ENCODE data around the gene CLCNKB. TPM values are rescaled to one million over a fixed set of nuclear protein-coding genes. Genes with fewer than 3 reads are reported as not detected.
A peak's percentile ranks its signal among the peaks of the same experiment; 100 is the strongest.
"Not testable (repeated sequence)": the region's sequence is repeated elsewhere in the genome, so short reads cannot be mapped to it uniquely, and the experiment has no call there.

Gene CLCNKB
- total RNA-seq, 1 experiment from 2014 or later, result not detected

- H3K4me3 ChIP-seq, result no peak overlapping the region
- H3K4me1 ChIP-seq, result no peaks in the 10 kb centered on the region
- H3K9me3 ChIP-seq (replicated peaks), result no peaks in the 10 kb centered on the region
- H3K27ac ChIP-seq, result no peak overlapping the region
- H3K27me3 ChIP-seq, result peaks cover 7% of the 10 kb centered on the region; the same call in 1 of the 2 replicates
- DNase-seq, result peak; percentile 90 to 95
- H3K36me3 ChIP-seq, result no peaks in the 10 kb centered on the region
These were observed 12.3 kb downstream of the CLCNKB start for GRCh38 chr1:16055613-16056520.

GRCh38 chr1:16056521-16056912, 12.9 kb downstream of the CLCNKB start:
- H3K36me3 ChIP-seq; H3K4me3 ChIP-seq; H3K9me3 ChIP-seq (replicated peaks); H3K4me1 ChIP-seq; DNase-seq; H3K27ac ChIP-seq: not testable (repeated sequence)
- peaks cover 14% of the 10 kb centered on the region; the same call in 1 of the 2 replicates for H3K27me3 ChIP-seq

DNA sequence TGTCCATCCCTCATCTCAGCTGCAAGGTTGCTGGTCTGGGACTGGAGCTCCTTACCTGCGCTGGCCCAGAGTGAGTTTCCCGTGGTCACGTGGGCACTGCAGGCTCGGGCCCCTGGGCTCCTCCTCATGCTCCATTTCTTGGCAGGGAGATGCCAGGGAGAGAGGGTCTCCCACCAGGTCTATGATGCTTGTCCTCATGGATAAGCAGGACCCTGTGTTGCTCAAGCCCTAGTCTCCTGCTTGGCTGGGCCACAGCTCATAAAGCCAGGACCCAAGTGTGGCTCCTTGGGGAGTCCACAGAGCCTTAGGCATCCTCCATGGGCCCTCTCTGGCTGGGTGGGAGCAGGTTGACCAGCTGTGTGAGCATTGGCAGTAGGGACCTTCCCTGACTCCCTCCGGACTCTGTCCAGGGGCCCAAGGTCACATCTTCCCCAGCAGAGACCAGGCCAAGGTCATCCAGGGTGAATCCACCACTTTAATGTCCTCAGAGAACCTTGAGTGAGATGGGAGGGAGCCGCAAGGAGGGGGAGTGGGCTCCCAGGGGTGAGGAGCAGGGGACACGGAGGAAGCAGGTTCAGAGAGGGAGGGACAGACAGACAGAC, 13.8 kb downstream of the CLCNKB start:
- H3K9me3 ChIP-seq (replicated peaks); DNase-seq; H3K4me1 ChIP-seq; H3K4me3 ChIP-seq; H3K27ac ChIP-seq; H3K36me3 ChIP-seq: not testable (repeated sequence)
- H3K27me3 ChIP-seq, result peaks cover 14% of the 10 kb centered on the region; the same call in 1 of the 2 replicates

DNA sequence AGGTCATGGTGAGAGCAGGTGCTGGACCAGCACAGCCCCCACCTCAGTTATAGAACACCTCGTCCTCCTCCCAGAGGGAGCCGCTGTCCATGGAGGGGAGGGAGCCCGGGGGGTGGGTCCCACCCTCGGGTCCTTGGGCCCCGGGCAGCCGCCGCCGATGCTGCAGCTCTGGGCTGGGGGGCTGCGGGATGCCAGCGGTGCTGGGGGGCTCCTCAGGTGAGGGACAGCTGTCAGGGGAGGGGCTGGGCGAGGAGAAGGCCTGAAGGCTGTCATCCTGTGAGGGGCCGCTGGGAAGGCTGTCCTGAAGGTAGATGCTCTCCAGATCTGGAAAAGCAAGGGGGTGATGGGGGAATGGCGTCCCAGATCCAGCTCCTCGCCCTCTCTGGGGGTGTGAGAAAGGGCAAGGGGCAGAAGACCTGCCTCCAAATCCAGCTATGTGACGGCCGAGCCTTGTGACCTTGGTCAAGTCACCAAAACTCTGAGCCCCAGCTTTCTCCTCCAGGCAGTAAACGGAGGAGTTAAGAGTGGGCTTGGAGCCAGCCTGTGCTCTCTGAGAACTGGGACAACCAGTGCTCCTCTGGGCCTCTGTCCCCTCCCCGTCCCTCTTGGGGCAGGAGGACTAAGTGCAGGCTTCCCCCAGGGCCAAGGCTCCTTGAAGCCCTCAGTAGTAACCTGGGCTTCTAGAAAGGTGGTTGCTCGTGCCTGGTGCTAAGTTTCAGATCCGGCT, 15.0 kb downstream of the CLCNKB start:
- H3K27me3 ChIP-seq, result peaks cover 18% of the 10 kb centered on the region; the same call in 1 of the 2 replicates
- H3K9me3 ChIP-seq (replicated peaks); H3K27ac ChIP-seq; H3K36me3 ChIP-seq; DNase-seq; H3K4me1 ChIP-seq; H3K4me3 ChIP-seq: not testable (repeated sequence)

GRCh38 chr1:16061266-16061665, 17.7 kb downstream of the CLCNKB start:
- H3K36me3 ChIP-seq, result no peaks in the 10 kb centered on the region
- H3K9me3 ChIP-seq (replicated peaks), result no peaks in the 10 kb centered on the region
- H3K27ac ChIP-seq, result no peak overlapping the region
- no peak for DNase-seq
- H3K4me3 ChIP-seq, result no peak overlapping the region
- no peaks in the 10 kb centered on the region for H3K4me1 ChIP-seq
- H3K27me3 ChIP-seq, result peaks cover 35% of the 10 kb centered on the region; the same call in 1 of the 2 replicates

GRCh38 chr1:16061989-16062686, 18.6 kb downstream of the CLCNKB start:
- H3K4me1 ChIP-seq; H3K9me3 ChIP-seq (replicated peaks); DNase-seq; H3K4me3 ChIP-seq; H3K27ac ChIP-seq; H3K36me3 ChIP-seq: not testable (repeated sequence)
- peaks cover 35% of the 10 kb centered on the region; the same call in 1 of the 2 replicates for H3K27me3 ChIP-seq

DNA sequence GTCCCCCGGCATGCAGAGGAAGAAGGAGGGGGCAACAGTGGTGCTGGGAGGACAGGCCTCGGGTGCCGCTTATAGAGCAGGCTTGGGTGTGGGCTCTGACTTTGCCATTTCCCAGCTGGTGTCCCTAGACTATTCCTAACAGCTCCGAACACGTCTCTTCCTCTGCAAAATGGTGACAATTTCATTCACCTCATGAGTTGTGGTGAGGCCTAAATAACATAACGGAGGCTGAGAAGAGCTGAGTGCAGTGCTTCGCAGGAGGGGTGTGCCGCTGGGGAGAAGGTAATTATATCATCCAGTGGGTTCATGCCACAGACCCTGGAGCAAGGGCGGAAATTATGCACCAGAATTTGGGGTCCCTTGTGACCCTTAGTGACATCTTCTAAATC, 19.1 kb downstream of the CLCNKB start:
- not testable (repeated sequence) for H3K4me3 ChIP-seq; H3K36me3 ChIP-seq; DNase-seq; H3K9me3 ChIP-seq (replicated peaks); H3K27ac ChIP-seq
- Histone ChIP-seq H3K27me3 (peaks cover 38% of the 10 kb centered on the region; the same call in 1 of the 2 replicates), H3K4me1 (peaks cover 11% of the 10 kb centered on the region)

- Histone ChIP-seq H3K27ac (no peak overlapping the region), H3K36me3 (no peaks in the 10 kb centered on the region), H3K4me1 (peaks cover 15% of the 10 kb centered on the region), H3K4me3 (no peak overlapping the region), H3K9me3 (replicated peaks) (no peaks in the 10 kb centered on the region), H3K27me3 (peaks cover 39% of the 10 kb centered on the region)
- no peak for DNase-seq
These were observed 19.7 kb downstream of the CLCNKB start for GRCh38 chr1:16063226-16063829.

- Histone ChIP-seq H3K9me3 (replicated peaks) (no peaks in the 10 kb centered on the region), H3K27ac (no peak overlapping the region), H3K4me3 (no peak overlapping the region), H3K36me3 (no peaks in the 10 kb centered on the region), H3K27me3 (peaks cover 45% of the 10 kb centered on the region), H3K4me1 (peaks cover 15% of the 10 kb centered on the region)
- DNase-seq, result no peak
These were observed 20.3 kb downstream of the CLCNKB start for GRCh38 chr1:16063921-16064320.

GRCh38 chr1:16064536-16065268, 21.1 kb downstream of the CLCNKB start:
- Histone ChIP-seq H3K4me1 (peaks cover 15% of the 10 kb centered on the region), H3K36me3 (no peaks in the 10 kb centered on the region)
- no peak for DNase-seq

GRCh38 chr1:16065269-16065576, 21.6 kb downstream of the CLCNKB start:
- Histone ChIP-seq H3K9me3 (replicated peaks) (no peaks in the 10 kb centered on the region), H3K27ac (no peak overlapping the region), H3K4me1 (peaks cover 15% of the 10 kb centered on the region), H3K36me3 (no peaks in the 10 kb centered on the region), H3K27me3 (peaks cover 51% of the 10 kb centered on the region), H3K4me3 (no peak overlapping the region)
- DNase-seq, result no peak

More at GRCh38 chr1:16064536-16065268, 21.1 kb downstream of the CLCNKB start:
- Histone ChIP-seq H3K27ac (no peak overlapping the region), H3K27me3 (peaks cover 51% of the 10 kb centered on the region), H3K4me3 (no peak overlapping the region), H3K9me3 (replicated peaks) (no peaks in the 10 kb centered on the region)

DNA sequence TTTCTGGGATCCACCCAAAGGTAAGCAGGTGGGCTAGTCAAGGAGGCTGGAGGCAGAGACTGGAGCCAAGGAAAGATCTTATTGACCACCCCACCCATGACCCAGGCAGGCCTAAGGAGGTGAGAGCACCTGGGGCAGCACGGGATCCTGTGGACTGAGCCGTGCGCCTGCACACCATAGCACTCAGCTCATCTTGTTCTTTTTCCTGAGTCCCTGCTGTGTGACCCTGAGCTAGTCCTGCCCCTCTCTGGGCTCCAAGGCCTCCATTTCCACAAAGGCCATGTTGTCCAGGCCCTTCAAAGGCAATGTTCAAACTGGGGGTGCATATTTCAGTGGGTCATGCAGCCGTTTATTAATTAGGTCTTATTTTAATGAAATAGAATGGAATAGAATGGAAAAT, 22.7 kb downstream of the CLCNKB start:
- no peak overlapping the region for H3K4me3 ChIP-seq
- H3K9me3 ChIP-seq (replicated peaks), result no peaks in the 10 kb centered on the region
- no peak overlapping the region for H3K27ac ChIP-seq
- H3K4me1 ChIP-seq, result peaks cover 15% of the 10 kb centered on the region
- no peaks in the 10 kb centered on the region for H3K36me3 ChIP-seq
- DNase-seq, result no peak
- peaks cover 47% of the 10 kb centered on the region for H3K27me3 ChIP-seq

DNA sequence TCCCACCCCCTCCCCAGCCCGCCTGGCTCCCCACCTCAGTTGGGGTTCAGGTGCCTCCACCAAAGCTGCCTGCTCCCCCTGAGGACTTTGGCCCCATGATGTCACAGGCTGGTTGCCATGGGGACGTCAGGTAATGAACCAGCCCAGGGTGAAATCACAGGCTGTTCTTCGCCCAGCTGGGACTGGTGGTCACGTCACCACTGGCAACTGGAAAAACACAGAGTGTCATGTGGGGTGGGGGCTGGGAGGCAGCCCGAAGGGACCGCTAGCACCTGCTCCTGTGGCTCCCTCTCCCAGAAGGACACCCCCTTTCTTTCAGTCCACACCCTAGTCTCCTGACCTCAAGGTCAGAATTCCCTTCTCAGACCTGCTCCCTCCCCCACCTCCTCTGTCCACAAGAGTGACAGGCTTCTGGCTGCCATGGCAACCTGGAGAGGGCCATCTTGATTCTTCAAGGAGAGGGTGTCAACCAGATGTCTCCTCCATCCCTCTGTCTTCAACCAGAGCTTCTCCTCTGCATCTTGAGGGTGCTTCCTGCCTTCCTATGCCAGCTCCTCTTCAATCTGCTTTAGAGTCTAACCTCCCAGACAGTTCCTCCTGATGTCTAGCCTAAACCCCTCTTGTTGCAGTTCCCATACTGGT, 23.7 kb downstream of the CLCNKB start:
- H3K27ac ChIP-seq, result no peak overlapping the region
- H3K4me3 ChIP-seq, result no peak overlapping the region
- DNase-seq, result peak; percentile 73 to 75
- peaks cover 51% of the 10 kb centered on the region for H3K27me3 ChIP-seq
- peaks cover 15% of the 10 kb centered on the region for H3K4me1 ChIP-seq
- H3K36me3 ChIP-seq, result no peaks in the 10 kb centered on the region
- no peaks in the 10 kb centered on the region for H3K9me3 ChIP-seq (replicated peaks)

All from SJCRH30 (cell line).